Activated CD4-positive, alpha-beta T cell treated with anti-CD3 and anti-CD28 coated beads, Interleukin-2, amount 50 U/mL, for 1 hour (primary cell): ENCODE data around the gene NANP.

Experiments
- DNase-seq: peaks from one replicate; pipeline ENCODE4 v3.0.0-alpha.2; 2020

Gene NANP

GRCh38 chr20:25567286-25567685 lies 56.5 kb downstream of the NANP start:
- no peak for DNase-seq

- no peak for DNase-seq
Observed at GRCh38 chr20:25566821-25567220, 57.0 kb downstream of the NANP start.

- no peak for DNase-seq
Observed at GRCh38 chr20:25565578-25566157, 58.1 kb downstream of the NANP start.

DNA sequence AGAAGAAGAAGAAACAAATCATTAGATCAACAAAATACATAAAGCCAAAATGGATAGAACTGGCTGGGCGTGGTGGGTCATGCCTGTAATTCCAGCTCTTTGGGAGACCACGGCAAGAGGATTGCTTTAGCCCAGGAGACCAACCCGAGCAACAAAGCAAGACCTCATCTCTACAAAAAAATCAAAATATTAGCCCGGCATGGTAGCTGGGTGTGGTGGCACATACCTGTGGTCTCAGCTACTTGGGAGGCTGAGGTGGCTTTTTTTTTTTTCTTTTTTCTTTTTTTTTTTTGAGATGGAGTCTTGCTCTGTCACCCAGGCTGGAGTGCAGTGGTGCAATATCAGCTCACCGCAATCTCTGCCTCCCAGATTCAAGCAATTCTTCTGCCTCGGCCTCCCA lies 59.9 kb downstream of the NANP start:
- no peak for DNase-seq

- no peak for DNase-seq
Observed at GRCh38 chr20:25563362-25563761, 60.5 kb downstream of the NANP start.
